NCI-H2107 treated with DMSO at 0.1 percent for 48 hours (cell line): Measurements from ENCODE around the gene RASGRP3.

Experiments
- DNase-seq: peaks from one replicate; lab custom pipeline; 2025; ENCODE audit not compliant: unreplicated experiment; lab: John Stamatoyannopoulos, UW

The RASGRP3 gene

DNA sequence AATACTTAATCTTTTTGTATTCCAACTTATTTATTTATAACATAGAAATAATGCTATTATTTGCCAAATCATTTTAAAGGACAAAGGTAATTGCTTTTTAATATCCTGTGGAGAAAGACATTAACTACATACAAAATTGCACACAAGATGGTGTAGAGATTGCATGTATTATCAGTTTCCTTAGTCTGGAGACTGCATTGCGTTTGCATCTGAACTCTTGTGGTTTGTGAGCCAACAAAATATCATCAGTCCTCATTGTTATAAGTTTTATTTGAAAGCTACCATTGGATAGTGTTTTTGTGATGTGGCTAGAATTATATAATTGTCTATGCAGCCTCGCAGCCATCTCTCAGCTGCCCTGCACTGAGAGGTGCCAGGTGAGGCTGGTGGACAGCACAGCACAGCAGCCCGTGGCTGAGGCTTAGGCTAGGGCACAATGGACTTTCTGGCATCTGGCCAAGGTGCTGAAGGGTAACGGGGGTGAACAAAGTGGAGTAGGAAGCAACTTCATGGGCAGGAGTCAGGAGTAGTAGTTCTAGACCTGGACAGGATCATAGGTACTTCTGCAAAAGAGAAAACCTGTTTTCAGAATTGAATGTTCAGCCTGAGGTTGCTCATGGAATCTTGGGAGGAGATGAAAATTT, 15.1 kb downstream of the RASGRP3 start:
- no peak for DNase-seq

DNA sequence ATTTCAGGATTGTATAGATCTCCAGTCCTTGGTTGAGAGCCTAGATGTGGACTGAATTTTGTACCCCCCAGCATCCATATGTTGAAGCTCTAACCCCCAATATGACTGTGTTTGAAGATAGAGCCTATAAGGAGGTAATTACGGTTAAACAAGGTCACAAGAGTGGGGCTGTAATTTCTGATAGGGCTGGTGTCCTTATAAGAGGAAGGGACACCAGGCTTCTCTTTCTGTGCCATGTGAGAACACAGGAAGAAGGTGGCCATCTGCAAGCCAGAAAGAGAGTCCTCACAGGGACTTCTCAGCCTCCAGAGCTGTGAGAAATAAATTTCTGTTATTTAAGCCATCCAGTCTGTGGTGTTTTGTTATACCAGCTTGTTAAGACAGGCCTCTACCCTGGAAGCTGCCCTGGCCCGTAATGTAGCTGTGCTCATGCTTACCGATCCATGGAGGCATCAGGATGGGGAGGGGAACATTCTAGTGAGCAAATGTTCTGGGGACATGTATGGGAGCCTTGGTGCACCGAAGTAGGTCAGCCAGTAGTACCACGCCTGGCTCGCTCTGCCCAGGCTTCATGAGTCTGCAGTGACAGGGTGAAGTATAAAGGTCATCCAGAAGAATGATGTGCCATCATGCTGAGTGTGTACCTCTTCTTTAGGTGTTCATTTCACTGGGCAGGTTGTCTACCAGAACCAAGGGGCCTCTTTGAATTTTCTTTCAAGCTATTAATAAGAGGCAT, 16.1 kb downstream of the RASGRP3 start:
- no peak for DNase-seq

DNA sequence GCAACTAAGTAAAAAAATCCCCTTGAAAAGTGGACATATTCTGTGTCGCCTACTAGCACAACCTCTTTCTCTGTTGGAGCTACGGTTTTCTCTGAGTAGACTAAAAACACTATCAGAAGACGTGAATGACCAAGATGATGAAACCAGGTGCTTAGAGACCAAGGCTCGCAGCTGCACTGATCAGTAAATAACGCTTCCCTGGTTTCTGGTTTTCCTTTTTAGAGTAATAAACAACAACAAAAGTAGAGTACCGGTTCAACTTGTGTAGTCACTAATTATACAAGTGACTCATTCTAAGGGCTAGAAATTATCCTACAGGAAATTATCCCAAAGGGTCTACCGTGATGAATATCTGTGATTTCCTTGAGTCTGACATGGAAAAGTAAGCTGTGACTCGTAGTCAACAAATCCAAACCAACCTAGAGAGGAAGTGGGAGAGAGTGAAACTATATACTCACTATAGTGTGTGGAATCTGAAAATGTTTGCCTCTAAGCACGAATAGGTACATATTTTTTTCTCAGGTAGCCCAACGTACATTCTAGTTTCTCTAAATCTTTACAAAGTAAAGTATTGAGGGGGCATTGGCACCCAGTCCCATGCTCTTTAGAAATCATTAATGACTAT, 17.8 kb downstream of the RASGRP3 start:
- DNase-seq: no peak

DNA sequence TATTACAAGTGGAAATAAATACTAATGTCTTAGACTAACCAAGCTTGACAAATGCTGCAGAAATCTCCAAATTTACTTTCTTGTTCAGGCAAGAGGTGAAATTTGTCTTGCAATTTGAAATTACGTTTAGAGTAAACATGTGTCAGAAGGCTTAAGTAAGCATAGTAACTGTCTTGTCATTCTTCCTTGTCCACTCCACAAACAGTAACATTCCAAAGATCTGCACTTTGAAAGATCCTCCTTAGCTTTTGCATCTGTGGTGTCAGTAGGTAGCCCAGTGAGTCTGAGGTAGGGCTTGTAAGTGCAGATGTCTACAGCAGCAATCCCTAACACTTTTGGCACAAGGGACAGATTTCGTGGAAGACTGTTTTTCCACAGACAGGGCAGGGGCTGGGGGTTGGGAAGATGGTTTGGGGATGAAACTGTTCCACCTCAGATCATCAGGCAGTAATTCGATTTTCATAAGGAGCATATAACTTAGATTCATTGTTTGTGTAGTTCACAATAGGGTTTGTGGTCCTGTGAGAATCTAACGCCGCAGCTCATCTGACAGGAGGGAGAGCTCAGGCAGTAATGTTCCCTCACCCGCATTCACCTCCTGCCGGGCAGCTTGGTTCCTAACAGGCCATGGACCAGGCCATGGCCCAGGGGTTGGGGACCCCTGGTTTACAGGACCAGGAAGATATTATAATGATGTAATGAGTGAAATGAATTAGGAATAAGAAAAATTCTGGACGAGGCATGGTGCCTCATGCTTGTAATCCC, 18.6 kb downstream of the RASGRP3 start:
- DNase-seq: no peak

DNA sequence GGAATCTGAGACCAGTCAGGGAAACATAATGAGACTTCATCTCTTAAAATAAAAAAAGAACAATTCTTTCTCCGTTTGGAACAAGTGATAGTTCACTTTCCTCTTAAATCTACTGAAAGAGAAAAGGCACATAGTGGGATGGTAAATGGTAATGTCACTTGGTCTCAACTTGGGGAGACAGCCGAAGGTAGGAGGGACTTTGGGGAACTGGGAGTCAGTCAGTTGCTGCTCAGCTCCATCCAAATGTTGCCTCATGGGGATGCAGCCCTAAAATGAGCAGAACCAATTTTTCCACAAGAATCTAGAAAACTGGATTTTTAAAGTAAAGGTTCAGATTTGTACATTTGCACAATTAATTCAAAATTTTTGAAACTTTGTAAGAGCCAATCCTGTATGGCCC, 19.2 kb downstream of the RASGRP3 start:
- DNase-seq: no peak

DNA sequence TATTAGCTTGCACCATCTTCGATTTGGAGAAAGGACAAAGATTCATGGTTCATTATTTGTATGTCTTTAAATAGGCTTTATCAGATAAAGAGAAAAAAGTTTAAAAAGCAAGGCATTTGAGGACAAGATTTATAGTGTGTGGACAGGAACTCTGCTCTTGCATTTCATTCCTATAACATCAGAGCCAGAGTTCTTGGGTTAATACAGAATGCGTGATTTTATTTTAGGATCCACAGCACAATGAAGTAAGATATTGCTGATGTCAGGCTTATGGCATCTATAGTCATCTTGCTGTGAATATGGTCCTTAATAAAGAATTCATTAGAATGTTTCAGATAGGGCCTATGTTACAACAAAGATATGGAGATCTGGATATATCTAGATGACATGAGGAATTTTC, 19.7 kb downstream of the RASGRP3 start:
- DNase-seq: no peak

DNA sequence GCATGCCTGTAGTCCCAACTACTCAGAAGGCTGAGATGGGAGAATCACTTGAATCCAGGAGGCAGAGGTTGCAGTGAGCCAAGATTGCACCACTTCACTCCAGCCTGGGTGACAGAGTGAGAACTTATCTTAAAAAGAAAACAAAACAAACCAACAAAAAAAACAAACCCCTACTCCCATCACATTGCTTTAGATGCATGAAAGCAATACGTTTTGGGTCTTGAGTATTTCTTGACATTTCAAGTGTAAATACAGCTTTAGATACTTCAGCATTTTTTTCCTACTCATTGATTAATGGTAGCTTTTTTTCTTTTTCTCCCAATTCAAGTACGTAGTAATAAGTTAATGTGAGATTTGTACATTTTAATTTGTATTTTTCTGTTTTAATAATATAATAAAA, 20.3 kb downstream of the RASGRP3 start:
- DNase-seq: no peak

DNA sequence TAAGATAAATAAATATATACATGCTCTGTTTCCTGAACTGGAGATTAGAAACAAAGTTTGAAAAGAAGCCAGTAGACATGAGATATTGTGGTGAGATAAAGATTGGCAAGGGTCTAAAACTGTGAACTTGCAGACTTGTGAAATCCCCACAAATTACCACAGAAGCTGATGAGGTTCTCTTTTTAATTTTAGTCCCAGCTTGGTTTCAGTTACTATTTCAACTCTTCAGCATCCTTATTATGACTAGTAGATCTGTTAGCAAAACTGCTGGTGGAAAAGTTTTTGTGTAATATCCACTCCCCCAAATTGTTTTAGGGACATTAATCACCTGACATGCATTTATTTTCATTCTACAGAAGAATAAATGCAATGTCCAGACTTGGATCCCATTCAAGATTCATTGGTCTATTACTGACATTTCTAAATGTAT, 20.8 kb downstream of the RASGRP3 start:
- DNase-seq: no peak

DNA sequence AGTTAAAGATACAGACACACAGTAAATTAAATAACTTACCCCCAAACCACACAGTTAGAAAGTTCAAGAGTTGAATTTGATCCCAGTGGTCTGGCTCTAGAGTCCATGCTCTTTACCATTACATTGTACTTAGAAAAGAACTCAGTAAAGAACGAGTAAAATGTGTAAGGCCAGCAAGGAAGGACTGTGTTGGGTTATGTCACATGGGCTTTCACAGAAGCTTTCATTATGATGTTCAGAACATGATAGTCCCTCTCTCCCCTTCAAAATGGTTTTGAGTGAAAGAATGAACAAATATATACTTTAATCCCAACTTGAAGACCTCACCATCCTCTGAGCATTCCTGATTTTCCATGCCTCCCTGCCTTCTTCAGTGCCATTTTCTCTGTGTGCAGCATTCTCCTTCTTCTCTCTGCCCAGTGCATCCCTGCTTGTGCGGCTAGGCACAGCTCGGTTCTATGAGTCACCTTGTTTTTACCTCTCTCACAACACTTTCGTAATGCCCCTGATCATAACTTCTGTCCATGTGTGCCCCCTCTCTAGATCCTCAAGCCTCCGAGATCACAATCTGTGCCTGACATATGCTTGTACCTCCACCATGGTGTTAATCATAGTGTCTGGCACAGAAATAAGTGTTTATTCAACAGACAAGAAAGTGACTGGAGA, 22.0 kb downstream of the RASGRP3 start:
- DNase-seq: no peak

DNA sequence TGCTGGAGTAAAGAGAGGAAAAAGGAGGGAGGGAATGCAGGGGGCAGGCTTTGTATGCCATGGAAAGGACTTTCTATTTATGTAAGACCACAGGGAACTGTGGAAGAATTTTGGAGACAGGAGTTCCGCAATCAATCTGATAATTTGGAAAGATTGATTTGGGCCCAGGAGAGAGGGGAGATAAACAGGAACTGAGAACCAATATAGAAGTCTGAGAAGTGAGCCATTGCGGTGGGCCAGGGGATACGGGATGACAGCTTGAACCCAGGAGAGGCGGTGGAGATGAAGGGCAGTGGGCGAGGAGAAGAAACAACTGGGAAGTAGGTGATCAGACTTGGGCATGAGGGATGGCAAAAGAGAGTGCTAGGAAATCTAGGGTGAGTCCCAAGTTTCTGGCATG, 23.7 kb downstream of the RASGRP3 start:
- DNase-seq: no peak

DNA sequence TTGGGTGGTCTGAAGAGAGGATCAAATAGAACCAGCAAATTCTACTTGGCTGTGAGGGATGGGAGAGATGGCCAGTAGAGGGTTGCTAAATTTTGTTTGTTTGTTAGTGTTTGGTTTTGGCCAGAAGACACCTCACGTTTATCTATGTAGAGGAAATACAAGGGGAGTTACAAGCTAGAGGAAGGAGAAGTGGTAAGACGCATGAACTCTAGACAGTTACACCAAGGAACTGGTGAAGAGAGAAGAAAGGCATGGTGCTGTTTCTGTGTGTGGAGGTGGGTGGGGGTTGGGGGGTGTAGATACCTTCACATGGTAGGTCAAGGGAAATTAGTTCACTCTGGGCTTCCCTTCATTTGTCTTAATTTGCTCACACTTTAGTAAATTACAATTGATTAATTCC, 25.6 kb downstream of the RASGRP3 start:
- DNase-seq: no peak

DNA sequence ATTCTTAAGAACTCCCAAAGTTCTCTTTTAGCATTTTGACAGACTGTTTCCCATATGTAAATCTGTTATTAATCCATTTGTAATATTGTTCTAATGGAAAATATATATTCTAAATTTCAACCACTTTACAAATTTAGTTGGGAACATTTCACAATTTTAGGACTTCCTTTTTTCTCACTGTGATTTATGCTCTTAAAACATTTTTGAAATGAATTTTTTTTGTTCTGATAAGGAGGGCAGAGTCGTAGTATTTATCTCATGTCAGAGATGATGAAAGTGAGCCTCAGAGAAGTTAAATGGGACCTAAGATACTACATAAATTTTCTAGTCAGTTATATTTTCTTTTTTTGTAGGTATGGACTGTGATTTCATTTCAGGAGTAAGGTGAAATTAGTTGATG, 26.6 kb downstream of the RASGRP3 start:
- DNase-seq: no peak

DNA sequence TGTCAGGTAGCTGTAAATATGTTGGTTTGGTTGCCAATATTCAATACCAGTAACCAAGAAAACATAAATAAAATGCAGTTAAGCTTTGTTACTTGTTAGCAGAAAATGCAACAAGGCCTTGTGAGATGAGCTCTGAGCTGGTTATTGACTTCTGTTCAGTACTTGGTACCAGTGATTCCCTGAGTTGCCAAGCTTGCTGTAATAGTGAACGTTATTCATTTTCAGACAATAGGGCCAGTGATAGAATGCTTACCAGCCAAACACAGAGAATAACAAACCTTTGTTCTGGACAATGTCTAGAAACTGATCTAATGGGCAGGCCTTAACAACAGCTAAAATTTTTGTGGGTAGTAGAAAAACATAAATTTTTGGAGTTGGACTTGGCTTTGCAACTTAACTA, 29.5 kb downstream of the RASGRP3 start:
- DNase-seq: no peak

DNA sequence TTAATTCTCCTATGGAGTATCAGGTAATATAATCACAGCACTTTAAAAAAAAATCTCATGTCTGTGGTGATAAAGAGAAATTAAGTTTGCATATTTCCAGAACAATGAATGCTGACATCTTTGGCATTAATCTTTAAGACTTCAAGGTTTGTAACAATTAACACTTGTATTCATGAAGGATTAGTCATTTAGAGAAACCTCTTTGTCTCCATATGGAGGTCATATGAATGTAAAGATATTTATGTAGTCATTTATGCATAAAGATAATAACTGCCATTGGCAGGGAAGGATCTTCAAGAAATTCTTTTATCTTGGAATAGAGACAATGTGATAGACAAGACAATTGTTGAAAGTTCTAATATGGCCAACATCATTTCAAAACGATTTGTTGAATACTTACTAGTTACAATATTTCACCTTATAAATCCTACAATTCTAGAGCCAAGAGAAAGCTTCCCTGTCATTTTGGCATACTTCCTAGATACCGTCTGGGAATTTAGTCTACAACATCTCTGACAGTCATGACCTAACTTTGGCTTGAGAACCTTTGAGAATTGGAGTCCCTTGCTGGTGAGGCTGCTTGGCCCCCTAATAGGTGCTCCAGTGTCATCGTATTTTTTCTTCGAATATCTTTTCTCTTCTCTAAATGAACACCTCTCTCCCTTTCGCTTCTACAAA, 33.6 kb downstream of the RASGRP3 start:
- DNase-seq: no peak

DNA sequence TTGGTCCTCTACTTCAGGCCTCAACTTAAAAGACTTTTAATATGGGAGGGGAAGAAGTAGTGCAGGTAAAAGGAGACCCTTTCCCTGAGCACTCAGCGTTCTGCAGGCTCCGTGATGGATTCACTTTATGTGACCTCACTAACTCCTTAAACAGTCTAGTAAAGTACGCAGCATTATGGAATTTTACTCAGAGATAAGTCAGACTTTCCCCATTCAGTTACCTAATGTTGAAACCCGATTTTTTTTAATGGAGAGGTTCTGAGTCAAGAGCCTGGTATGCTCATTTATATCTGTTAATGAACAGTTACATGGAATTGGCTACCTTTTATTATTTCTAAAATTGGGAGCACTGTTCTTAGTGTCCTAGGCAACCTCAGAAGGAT, 34.1 kb downstream of the RASGRP3 start:
- DNase-seq: no peak

DNA sequence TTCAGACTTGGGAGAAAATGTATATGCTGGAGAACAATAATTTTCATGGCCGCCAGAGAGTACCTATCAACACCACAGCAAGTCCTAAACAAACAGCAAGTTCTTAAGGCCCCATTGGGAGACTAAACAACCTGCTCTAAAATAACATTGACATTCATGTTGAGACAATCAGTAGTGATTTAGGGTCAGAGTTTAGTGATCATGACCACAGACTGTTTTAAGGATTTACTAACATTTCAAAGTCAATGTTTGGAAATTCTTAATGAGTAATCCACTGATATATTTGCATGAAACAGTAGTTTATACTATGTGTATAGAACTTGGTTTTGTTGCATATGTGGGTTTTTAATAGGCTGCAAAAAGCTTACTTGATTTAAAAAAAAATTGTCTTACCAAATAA, 34.7 kb downstream of the RASGRP3 start:
- no peak for DNase-seq

DNA sequence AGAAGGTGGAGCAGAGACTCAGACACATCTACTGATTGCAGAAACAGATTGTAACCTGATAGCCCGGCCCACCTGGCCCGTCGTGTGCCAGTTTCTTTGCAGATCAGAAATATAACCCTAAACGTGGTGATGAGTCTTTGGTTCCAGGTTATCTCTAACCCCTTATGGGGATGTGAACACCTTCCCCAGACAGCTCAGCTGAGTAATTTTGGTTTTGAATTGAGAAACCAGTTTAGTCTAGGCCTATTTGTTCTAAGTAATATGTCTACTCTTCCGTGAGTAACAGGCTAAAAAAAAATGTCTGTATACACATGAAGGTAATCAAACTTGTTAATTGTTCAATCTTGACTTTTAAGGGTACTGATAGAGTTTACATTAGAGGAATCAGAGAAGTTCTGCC, 35.7 kb downstream of the RASGRP3 start:
- DNase-seq: peak; percentile 35

DNA sequence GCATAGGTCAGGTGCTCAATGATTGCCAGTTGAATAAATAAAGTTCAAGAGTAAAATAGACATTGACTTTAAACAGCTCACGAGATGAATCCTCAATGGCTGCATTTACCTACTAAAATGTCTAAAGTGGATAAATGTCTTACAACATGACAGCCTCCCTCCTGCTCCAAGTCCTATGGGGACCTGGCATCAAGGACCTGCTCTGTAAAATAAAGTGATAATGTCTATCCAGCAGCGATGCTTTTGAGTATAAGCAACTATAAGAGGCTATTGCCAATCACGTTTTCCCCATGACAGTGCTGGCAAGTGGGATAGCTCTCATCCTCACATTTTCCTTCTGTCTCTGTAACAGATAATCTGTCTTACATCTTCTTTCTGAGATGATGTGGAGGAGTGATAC, 37.0 kb downstream of the RASGRP3 start:
- DNase-seq: no peak

DNA sequence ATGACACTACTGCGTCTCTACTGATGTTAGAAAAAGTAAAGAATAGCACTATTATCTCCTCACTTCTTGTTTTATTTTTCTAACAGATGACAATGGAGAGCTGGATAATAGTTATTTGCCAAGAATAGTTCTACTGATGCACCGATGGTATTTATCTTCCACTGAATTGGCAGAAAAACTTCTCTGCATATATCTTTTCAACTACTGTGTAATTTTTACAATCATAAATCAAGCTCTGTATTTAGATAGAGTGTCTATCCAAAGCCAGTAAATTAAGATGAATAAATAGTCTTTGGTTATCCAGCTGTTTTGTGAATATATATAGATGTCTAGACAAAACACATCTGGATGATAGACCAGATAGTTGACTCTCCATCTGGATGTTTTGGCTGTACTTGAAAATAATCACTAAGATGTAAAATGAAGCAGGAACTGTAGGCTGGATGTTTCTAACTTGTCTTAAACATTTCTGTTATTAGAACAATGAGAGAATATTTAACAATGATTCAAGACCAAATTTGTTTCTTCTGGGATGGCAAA, 40.1 kb downstream of the RASGRP3 start:
- no peak for DNase-seq

DNA sequence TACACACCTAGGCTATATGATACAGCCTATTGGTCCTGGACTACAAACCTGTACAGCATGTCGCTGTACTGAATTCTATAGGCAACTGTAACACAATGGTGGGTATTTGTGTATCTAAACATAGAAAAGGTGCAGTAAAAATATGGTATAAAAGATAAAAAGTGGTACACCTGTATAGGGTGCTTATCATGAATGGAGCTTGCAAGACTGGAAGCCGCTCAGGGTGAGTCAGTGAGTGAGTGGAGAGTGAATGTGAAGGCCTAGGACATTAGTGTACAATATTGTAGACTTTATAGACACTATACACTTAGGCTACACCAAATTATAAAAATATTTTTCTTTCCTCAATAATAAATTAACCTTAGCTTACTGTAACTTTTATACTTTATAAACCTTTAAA, 41.8 kb downstream of the RASGRP3 start:
- DNase-seq: no peak
